GM19043 (cell line): Measurements from ENCODE around the gene U2AF2.

Experiments used
- ATAC-seq: cut with Tn5 transposase; IDR thresholded peaks from one replicate; pipeline ENCODE4 v1.9.1; 2021; ENCODE audit warnings: low read depth; ENCODE audit not compliant: unreplicated experiment

U2AF2 gene

DNA sequence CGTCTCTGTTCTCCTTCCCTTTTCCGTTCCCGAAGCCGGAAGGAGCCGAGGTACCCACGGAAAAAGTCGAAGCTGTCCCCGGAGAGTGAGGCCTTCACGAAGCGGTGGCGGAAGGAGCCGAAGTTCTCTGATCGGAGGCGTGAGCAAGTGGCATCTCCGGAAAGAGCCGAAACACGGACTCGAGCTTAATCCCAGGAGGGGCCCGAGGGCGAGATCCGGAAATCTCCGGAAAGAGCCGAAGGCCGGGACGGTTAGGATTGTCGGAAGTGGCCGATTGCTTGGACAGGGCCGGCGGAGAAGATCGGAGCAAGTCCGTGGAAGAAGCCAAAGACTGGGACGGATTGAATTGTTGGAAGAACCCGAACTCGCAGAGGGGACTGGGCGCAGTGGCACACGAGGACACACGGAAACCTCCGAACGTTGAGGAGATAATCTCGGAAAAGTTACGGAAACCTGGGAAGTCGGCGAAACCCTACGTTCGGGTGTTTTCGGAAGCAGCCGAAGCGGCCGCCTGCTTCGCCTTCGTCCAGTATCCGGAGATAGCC lies 440 bp upstream of the U2AF2 start:
- ATAC-seq, result peak; percentile 45

DNA sequence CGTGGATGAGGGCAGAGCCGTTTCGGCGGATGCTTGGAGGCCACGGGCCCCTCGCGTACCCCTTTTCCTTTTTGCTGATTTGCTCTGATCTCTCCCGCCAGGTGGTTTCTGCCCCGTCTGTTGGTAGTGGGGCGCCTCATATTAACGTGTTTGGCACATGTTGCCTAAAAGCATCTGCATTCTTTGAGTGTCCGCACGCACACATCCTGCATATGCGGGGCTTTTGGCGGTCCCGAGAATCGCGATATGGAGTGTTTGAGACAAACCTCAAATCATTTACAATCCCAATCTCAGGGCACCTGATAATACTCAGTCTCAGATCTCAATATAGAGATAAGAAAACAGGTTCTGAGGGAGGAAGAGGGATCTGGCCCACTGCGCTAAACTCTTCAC lies 809 bp downstream of the U2AF2 start:
- ATAC-seq, result no peak

DNA sequence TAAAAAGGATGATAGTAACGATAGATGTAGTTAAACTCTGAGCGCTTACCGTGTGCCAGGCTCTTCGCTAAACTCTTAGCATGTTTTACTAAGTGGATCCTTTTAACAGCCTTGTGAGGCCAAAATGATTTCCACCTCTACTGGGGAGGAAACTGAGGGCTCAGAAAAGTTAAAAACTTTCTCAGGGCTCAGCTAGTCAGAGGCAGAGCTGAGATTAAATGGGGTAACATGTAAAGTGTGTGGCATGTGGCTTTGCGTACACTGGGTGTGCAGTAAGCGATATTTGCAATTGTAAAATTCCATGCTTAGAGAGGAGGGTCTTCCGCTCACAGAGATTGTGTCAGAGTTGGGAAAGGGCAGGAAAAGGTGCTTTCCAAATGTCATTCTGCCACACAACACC lies 1.7 kb downstream of the U2AF2 start:
- no peak for ATAC-seq

- ATAC-seq, result no peak
These were observed 2.3 kb downstream of the U2AF2 start for GRCh38 chr19:55656988-55657747.

DNA sequence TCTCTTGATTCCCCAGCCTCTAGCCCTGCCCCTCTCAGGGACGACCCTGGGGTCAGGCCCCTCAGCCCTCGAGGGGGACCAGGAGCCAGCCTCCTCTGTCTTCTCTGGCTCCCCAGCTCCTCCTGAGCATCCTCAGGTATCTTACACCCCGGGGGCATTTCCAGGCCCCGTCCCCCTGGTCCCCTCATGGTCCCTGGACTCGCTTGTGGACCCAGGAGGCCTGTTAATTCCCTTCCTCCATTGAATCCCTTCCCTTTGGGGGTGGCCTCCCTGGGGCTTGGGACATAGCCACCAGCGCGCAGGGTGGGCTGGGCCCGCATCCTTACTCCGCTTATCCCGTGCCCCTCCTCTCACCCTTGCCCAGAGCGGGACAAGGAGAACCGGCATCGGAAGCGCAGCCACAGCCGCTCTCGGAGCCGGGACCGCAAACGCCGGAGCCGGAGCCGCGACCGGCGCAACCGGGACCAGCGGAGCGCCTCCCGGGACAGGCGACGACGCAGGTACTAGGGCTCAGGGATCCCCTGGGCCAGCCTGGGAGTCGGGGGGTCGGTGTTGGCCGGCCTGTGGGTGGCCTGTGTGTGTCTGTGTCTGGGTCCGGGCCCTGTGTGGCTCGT lies 4.1 kb downstream of the U2AF2 start:
- ATAC-seq, result no peak

GRCh38 chr19:55659822-55660221 lies 5.0 kb downstream of the U2AF2 start:
- ATAC-seq, result no peak

DNA sequence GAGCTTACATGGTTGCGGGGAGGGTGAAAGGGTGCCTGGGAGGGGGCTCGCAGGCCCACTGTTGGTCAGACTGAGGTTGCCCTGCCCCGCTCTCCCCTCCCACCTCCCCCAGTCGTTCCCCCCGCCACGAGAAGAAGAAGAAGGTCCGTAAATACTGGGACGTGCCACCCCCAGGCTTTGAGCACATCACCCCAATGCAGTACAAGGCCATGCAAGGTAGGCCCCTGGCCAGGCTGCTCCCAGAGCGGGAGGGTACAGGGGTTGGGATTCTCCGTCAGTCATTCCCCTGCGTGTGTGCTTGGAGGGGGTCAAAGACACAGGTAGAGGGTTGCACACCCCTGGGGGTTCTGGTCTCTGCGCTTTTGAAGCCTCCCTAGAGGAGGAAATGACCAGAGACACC lies 5.6 kb downstream of the U2AF2 start:
- ATAC-seq, result no peak

GRCh38 chr19:55660991-55661390 lies 6.2 kb downstream of the U2AF2 start:
- no peak for ATAC-seq

- ATAC-seq, result no peak
These were observed 7.0 kb downstream of the U2AF2 start for GRCh38 chr19:55661826-55662225.

GRCh38 chr19:55663846-55664536 lies 9.2 kb downstream of the U2AF2 start:
- ATAC-seq, result no peak

DNA sequence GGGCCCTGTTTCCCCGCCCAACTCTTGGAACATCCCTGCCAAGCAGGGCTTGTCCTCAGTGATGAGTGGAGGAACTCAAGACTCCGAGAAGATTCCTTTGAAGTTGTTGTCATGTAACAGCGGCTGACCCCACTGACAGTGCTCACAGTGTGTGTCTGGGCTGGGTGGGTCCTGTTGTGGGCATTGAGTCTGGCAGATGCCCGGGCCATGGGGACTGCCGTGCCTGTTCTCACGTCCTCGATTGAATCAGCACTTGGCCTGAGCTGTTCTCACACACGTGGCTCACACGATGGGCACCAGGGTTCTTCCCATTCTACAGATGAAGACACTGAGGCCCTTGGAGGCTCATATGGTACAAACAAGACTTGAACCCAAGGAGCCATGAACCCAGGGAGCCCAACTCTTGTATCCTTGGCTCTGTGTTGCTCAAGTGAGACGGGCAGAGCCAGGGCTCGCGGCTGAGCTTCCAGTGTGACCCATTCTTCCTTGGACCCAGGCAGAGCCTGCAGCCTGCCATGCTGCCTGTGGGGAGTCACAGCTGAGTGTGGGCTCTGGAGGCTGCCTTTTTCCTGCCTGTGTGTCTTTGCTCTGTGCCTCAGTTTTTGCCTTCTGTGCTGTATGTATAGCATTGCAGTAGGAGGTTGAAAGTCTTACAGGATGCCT lies 11.6 kb downstream of the U2AF2 start:
- no peak for ATAC-seq

DNA sequence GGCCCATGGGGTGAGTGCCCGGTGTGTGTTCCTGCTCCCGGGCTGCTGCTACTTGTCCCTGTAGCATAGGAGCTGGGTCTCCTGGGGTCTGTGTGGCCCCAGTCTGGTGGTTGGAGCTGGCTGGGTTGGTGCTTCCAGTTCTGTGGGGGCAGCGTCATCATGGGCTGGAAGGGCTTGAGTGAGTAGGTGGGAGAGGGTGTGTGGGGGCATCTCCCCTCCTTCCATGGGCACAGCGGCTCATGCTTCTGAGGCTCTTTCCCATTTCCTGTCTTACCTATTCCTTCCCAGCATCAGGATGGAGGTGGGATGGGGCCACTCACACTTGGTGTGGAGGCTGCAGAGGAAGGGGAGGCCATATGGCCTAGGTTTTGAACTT lies 12.2 kb downstream of the U2AF2 start:
- ATAC-seq, result no peak

DNA sequence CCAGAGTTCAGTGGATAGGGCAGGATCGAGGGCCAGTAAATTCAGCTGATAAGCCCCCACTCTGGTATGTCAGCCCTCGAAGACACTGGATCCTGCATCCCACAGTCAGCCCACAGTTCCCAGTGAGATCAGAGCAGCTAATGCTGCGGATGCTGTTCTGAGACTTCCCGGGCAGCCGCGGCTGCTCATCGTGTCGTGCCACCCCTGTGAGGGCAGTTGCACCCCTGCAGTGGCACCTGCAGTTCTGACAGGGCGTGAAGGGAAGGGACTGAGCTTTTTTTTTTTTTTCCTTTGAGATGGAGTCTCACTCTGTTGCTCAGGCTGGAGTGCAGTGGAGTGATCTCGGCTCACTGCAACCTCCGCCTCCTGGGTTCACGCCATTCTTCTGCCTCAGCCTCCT lies 12.7 kb downstream of the U2AF2 start:
- ATAC-seq, result no peak

GRCh38 chr19:55667958-55668357 lies 13.1 kb downstream of the U2AF2 start:
- no peak for ATAC-seq

- no peak for ATAC-seq
These were observed 13.9 kb downstream of the U2AF2 start for GRCh38 chr19:55668603-55669348.

- ATAC-seq, result no peak
These were observed 14.8 kb downstream of the U2AF2 start for GRCh38 chr19:55669418-55670279.

DNA sequence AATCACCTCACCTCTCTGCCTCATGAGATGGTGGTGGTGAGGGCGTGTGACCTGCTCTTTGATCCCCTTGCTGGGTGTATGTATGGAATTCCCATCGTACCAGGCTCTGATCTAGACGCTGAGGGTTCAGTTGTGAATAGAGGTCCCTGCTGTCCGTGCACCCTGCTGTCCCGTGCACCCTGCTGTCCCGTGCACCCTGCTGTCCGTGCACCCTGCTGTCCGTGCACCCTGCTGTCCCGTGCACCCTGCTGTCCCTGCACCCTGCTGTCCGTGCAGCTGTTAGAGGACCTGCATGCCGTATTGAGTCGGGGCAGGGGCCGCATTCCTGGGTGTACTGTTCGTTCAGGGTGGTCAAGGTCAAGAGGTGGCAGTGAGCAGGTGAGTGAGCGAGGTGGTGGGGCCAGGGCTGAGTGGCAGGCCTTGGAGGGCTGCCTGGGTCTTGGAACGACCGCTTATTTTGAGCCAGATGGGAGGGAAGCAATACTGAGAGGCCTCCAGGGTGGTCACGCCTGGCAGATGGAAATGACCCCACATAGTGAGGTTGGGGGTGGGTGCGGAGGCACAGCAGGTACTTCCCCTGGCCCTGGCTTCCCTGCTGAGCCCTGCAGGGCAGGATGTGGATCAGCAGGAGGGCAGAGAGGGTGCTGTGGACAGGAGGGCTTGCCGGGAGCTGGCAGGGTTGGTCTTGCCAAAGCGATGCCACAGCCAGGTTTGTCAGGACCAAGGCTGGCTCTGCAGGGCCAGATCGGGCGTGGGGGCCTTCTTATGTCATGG lies 15.6 kb downstream of the U2AF2 start:
- no peak for ATAC-seq

- ATAC-seq, result no peak
These were observed 16.2 kb downstream of the U2AF2 start for GRCh38 chr19:55671054-55671378.

GRCh38 chr19:55672418-55672817 lies 17.6 kb downstream of the U2AF2 start:
- no peak for ATAC-seq
